OCI-LY3 (cell line): ENCODE data around the gene TMEM260.

ENCODE experiments used
- EZH2phosphoT487 ChIP-seq: fragments of 200-600 bp; shearing (Covaris generic); IDR thresholded peaks from 2 replicates; pipeline ENCODE4 v1.6.1; 2018; ENCODE audit warnings: antibody characterized with exemption, mixed run types, low read depth
- TF ChIP-seq, protein P1 (sequence below): fragments of 200-600, 300-600 bp; sonication (generic); IDR thresholded peaks from 2 replicates; pipeline ENCODE4 v1.5.1; 2014; ENCODE audit warnings: antibody characterized with exemption, low read length, low read depth

DNA sequence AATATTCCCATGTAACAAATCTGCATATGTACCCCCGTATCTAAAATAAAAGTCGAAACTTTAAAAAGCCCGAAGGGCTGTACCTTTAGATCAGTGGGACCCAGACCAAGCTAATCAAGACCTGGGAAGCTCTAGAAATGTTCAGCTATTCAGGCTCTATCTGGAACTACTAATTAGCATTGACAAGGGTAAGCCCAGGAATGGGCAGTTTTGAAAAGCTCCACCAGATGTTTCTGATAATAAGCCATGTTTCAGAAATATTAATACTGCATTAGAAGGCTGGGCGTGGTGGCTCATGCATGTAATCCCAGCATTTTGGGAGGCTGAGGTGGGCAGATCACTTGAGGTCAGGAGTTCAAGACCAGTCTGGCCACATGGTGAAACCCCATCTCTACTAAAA lies 20.4 kb upstream of the TMEM260 start:
- TF ChIP-seq, protein P1, sequence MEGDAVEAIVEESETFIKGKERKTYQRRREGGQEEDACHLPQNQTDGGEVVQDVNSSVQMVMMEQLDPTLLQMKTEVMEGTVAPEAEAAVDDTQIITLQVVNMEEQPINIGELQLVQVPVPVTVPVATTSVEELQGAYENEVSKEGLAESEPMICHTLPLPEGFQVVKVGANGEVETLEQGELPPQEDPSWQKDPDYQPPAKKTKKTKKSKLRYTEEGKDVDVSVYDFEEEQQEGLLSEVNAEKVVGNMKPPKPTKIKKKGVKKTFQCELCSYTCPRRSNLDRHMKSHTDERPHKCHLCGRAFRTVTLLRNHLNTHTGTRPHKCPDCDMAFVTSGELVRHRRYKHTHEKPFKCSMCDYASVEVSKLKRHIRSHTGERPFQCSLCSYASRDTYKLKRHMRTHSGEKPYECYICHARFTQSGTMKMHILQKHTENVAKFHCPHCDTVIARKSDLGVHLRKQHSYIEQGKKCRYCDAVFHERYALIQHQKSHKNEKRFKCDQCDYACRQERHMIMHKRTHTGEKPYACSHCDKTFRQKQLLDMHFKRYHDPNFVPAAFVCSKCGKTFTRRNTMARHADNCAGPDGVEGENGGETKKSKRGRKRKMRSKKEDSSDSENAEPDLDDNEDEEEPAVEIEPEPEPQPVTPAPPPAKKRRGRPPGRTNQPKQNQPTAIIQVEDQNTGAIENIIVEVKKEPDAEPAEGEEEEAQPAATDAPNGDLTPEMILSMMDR, result no peak
- no peak for TF ChIP-seq EZH2phosphoT487
